Testis (tissue), 3 donors: ENCODE measurements around the gene CBARP. TPM values are rescaled to one million over a fixed set of nuclear protein-coding genes. Genes with fewer than 3 reads are reported as not detected.

Source experiments
- DNase-seq: peaks from one replicate; pipeline ENCODE4 v3.0.0-alpha.2; 2019
- H3K27ac ChIP-seq, 2 donors: fragments of 200-600 bp; sonication (generic); one replicate each; pipeline ENCODE4 v1.5.1; 2019
- H3K27me3 ChIP-seq: fragments of 200-600 bp; sonication (generic); one replicate; pipeline ENCODE4 v1.5.1; 2019
- H3K36me3 ChIP-seq: fragments of 200-600 bp; sonication (generic); one replicate; pipeline ENCODE4 v1.5.1; 2017; ENCODE audit warnings: low read depth; ENCODE audit errors: missing control alignments
- H3K4me1 ChIP-seq: fragments of 200-600 bp; sonication (generic); one replicate; pipeline ENCODE4 v1.5.1; 2019
- H3K4me3 ChIP-seq, 2 donors: fragments of 200-600 bp; sonication (generic); one replicate each; pipeline ENCODE4 v1.5.1; 2017 to 2019
- H3K9me3 ChIP-seq: fragments of 200-600 bp; sonication (generic); one replicate; pipeline ENCODE4 v1.5.1; 2017
- CTCF ChIP-seq, 3 experiments: fragments of 450-650 bp in 2 of 3; fragments of 200-600 bp in 1 of 3; sonication (generic) in 1 of 3; IDR thresholded peaks; one replicate each; pipeline ENCODE4 v1.5.1; 2016 to 2019; ENCODE audit warnings: antibody characterized with exemption in 3 of 3, mild to moderate bottlenecking in 2 of 3, moderate library complexity in 1 of 3
- POLR2A ChIP-seq: fragments of 450-650 bp; IDR thresholded peaks from one replicate; pipeline ENCODE4 v1.6.1; 2017; ENCODE audit warnings: antibody characterized with exemption, mild to moderate bottlenecking, moderate library complexity
- WGBS, 2 donors: methylation state at CpG; one replicate each; pipeline ENCODE4 v1.1.5; 2018; 5-methylcytosine and 5-hydroxymethylcytosine counted together
- intact Hi-C: fragments of 100-400 bp; cut with DNase I; formaldehyde crosslinking; loops from one replicate; pipeline ENCODE4 v1.15.1; 2023; ENCODE audit warnings: low total_unique reads
- polyA plus RNA-seq: library from polyadenylated mRNA; stranded (reverse); fragments of 350-450 nt; fragmentation: Illumina TruSeq; extraction: RNeasy Lipid Tissue Mini Kit (QIAGEN cat#74804); gene quantifications from one replicate; pipeline ENCODE4 v1.2.3, GENCODE V29; 2014; ENCODE audit warnings: low read depth, low replicate concordance; ENCODE audit not compliant: insufficient read depth
- total RNA-seq, 2 donors: library from RNA; depleted of rRNA; stranded (reverse); fragments of >200 nt; gene quantifications; one replicate each; pipeline ENCODE4 v1.2.3, GENCODE V29; 2016

Gene CBARP
- total and polyA plus RNA-seq, 3 donors from 2014 or later: 1.5 to 6.6 (median 5.2) TPM

GRCh38 chr19:1274852-1275259 is 37.1 kb upstream of the CBARP start:
- Histone ChIP-seq H3K36me3 (no peaks in the 10 kb centered on the region), H3K4me3 (peak overlapping the region; percentile 68 to 71), H3K9me3 (no peaks in the 10 kb centered on the region), H3K4me1 (peaks cover 58% of the 10 kb centered on the region), H3K27me3 (no peaks in the 10 kb centered on the region), H3K27ac (peak overlapping the region; percentile 93 to 99)
- TF ChIP-seq POLR2A (no peak), CTCF (IDR thresholded peaks at IDR 0.05) (no peak)
- DNase-seq: no peak
- intact Hi-C loops: no loop called here
- WGBS, 2 donors: 39 to 48% methylated on average over 5 to 10 of the region's 44 CpGs

- no peak for TF ChIP-seq POLR2A
- TF ChIP-seq CTCF (IDR thresholded peaks at IDR 0.05): no peak
- Histone ChIP-seq H3K9me3 (no peaks in the 10 kb centered on the region), H3K4me1 (peaks cover 58% of the 10 kb centered on the region), H3K27me3 (no peaks in the 10 kb centered on the region), H3K36me3 (no peaks in the 10 kb centered on the region), H3K27ac (peak overlapping the region; percentile 93 to 99), H3K4me3 (peak overlapping the region; percentile 68 to 71)
- DNase-seq: no peak
- WGBS, 2 donors: 54 to 57% methylated on average over 16 to 45 of the region's 46 CpGs
- intact Hi-C loops: no loop called here
These were observed 36.5 kb upstream of the CBARP start for GRCh38 chr19:1274081-1274851.

GRCh38 chr19:1273263-1274041 is 35.6 kb upstream of the CBARP start:
- Histone ChIP-seq H3K36me3 (no peaks in the 10 kb centered on the region), H3K4me3 (no peak overlapping the region), H3K9me3 (no peaks in the 10 kb centered on the region), H3K4me1 (peaks cover 63% of the 10 kb centered on the region), H3K27ac (no peak overlapping the region), H3K27me3 (no peaks in the 10 kb centered on the region)
- DNase-seq: no peak
- WGBS, 2 donors: 72% methylated on average over 25 of the region's 25 CpGs
- intact Hi-C loops: no loop called here
- no peak for TF ChIP-seq POLR2A
- no peak for TF ChIP-seq CTCF (IDR thresholded peaks at IDR 0.05)

GRCh38 chr19:1272423-1273262 is 34.8 kb upstream of the CBARP start:
- 78 to 82% methylated on average over 33 of the region's 33 CpGs for WGBS, 2 donors
- H3K9me3 ChIP-seq: no peaks in the 10 kb centered on the region
- H3K4me1 ChIP-seq: peaks cover 71% of the 10 kb centered on the region
- H3K4me3 ChIP-seq: no peak overlapping the region
- no peaks in the 10 kb centered on the region for H3K27me3 ChIP-seq
- H3K27ac ChIP-seq: peak overlapping the region in 1 of 2 donors; percentile 14
- no peaks in the 10 kb centered on the region for H3K36me3 ChIP-seq
- DNase-seq: no peak
- intact Hi-C loops: no loop called here
- TF ChIP-seq CTCF (IDR thresholded peaks at IDR 0.05): no peak
- TF ChIP-seq POLR2A: no peak
